Stimulated activated CD8-positive, alpha-beta memory T cell treated with anti-CD3 and anti-CD28 coated beads, Interleukin-7, amount 100 ng/mL, for 48 hours (primary cell): ENCODE results near the gene GJA8.
A peak's percentile ranks its signal among the peaks of the same experiment; 100 is the strongest.
"Not testable (repeated sequence)": the region's sequence is repeated elsewhere in the genome, so short reads cannot be mapped to it uniquely, and the experiment has no call there.

ENCODE experiments used
- DNase-seq, 2 donors: peaks; one replicate each; pipeline ENCODE4 v3.0.0-alpha.2; 2020; ENCODE audit warnings: low read depth in 1 of 2; ENCODE audit errors: extremely low read depth in 1 of 2

GJA8 gene

GRCh38 chr1:147927215-147927614 is 24.6 kb downstream of the GJA8 start:
- not testable (repeated sequence) for DNase-seq

GRCh38 chr1:147927689-147928088 is 25.1 kb downstream of the GJA8 start:
- not testable (repeated sequence) for DNase-seq

GRCh38 chr1:147928236-147929132 is 25.9 kb downstream of the GJA8 start, which contains the start of gene GPR89B:
Gene GPR89B (plus strand): TSS chr1:147928420. CDS start chr1:147928537, 117 bp downstream.
- peak; percentile 86 to 90 for DNase-seq

- DNase-seq, result not testable (repeated sequence)
Observed at GRCh38 chr1:147931137-147931536, 28.5 kb downstream of the GJA8 start.

- not testable (repeated sequence) for DNase-seq
Observed at GRCh38 chr1:147935296-147935695, 32.7 kb downstream of the GJA8 start.

GRCh38 chr1:147940456-147940855 is 37.9 kb downstream of the GJA8 start:
- not testable (repeated sequence) for DNase-seq

- DNase-seq, result not testable (repeated sequence)
Observed at GRCh38 chr1:147942563-147942962, 40.0 kb downstream of the GJA8 start.

- DNase-seq, result not testable (repeated sequence)
Observed at GRCh38 chr1:147949517-147949916, 46.9 kb downstream of the GJA8 start.
